HepG2 (cell line): ENCODE results near the gene GEMIN2. TPM values are rescaled to one million over a fixed set of nuclear protein-coding genes. Genes with fewer than 3 reads are reported as not detected.

Experiments used
- AGO2 ChIP-seq: fragments of 200-400 bp; formaldehyde crosslinking; optimal IDR thresholded peaks from 2 replicates; pipeline ENCODE3; 2017; ENCODE audit warnings: mild to moderate bottlenecking, low read depth, low read length, moderate library complexity
- AKAP8 ChIP-seq: sonication (generic); formaldehyde crosslinking; IDR thresholded peaks from 2 replicates; pipeline ENCODE4 v1.5.1; 2020; ENCODE audit warnings: mild to moderate bottlenecking, missing genetic modification reagents
- BORCS8-MEF2B ChIP-seq: sonication (generic); formaldehyde crosslinking; IDR thresholded peaks from 2 replicates; pipeline ENCODE4 v1.8.0; 2022; ENCODE audit warnings: mild to moderate bottlenecking, missing genetic modification reagents
- CREBL2 ChIP-seq: sonication (generic); formaldehyde crosslinking; IDR thresholded peaks from 2 replicates; pipeline ENCODE4 v1.8.1; 2023; ENCODE audit warnings: missing genetic modification reagents, mild to moderate bottlenecking, borderline replicate concordance
- GABPA ChIP-seq, 2 experiments: IDR thresholded peaks; 2 replicates each; pipeline ENCODE4 v1.6.1; 2011 to 2016; ENCODE audit warnings: low read depth in 2 of 2, low read length in 1 of 2, missing biosample characterization in 1 of 2, missing genetic modification characterization in 1 of 2
- GFI1 ChIP-seq: sonication (generic); formaldehyde crosslinking; IDR thresholded peaks from 2 replicates; pipeline ENCODE4 v1.5.0; 2020; ENCODE audit warnings: missing genetic modification reagents, mild to moderate bottlenecking, borderline replicate concordance
- GLI4 ChIP-seq: sonication (generic); formaldehyde crosslinking; IDR thresholded peaks from 2 replicates; pipeline ENCODE4 v1.5.1; 2020; ENCODE audit warnings: missing genetic modification reagents, mild to moderate bottlenecking, moderate library complexity, borderline replicate concordance
- GMEB2 ChIP-seq: IDR thresholded peaks from 2 replicates; pipeline ENCODE4 v1.6.1; 2016; ENCODE audit warnings: missing biosample characterization, missing genetic modification reagents, low read depth
- HOXA9 ChIP-seq: sonication (generic); formaldehyde crosslinking; IDR thresholded peaks from 2 replicates; pipeline ENCODE4 v1.8.1; 2022; ENCODE audit warnings: missing genetic modification reagents, mild to moderate bottlenecking, moderate library complexity, borderline replicate concordance
- MAFK ChIP-seq, 2 experiments: IDR thresholded peaks in 1 of 2; conservative IDR thresholded peaks in 1 of 2; 2 replicates each; pipeline ENCODE4 v1.6.1; 2011; ENCODE audit warnings: improper control_type of control experiment in 2 of 2, low read length in 2 of 2
- MYC ChIP-seq: sonication (generic); formaldehyde crosslinking; IDR thresholded peaks from 2 replicates; pipeline ENCODE4 v1.9.0; 2021; ENCODE audit warnings: missing genetic modification reagents, borderline replicate concordance
- NFAT5 ChIP-seq: sonication (generic); formaldehyde crosslinking; IDR thresholded peaks from 2 replicates; pipeline ENCODE4 v1.4.0; 2020; ENCODE audit warnings: missing genetic modification reagents
- PAX8 ChIP-seq: sonication (generic); formaldehyde crosslinking; IDR thresholded peaks from 2 replicates; pipeline ENCODE4 v1.8.0; 2022; ENCODE audit warnings: mild to moderate bottlenecking, missing genetic modification reagents, borderline replicate concordance
- TRAFD1 ChIP-seq: sonication (generic); formaldehyde crosslinking; IDR thresholded peaks from 2 replicates; pipeline ENCODE4 v1.5.1; 2020; ENCODE audit warnings: missing genetic modification reagents, mild to moderate bottlenecking, borderline replicate concordance
- ZMYM3 ChIP-seq: sonication (generic); formaldehyde crosslinking; IDR thresholded peaks from 2 replicates; pipeline ENCODE4 v1.5.1; 2020; ENCODE audit warnings: mild to moderate bottlenecking, missing genetic modification reagents
- ZNF431 ChIP-seq: sonication (generic); formaldehyde crosslinking; IDR thresholded peaks from 2 replicates; pipeline ENCODE4 v1.9.0; 2022; ENCODE audit warnings: missing genetic modification reagents, low read depth, mild to moderate bottlenecking, borderline replicate concordance
- ZNF569 ChIP-seq: sonication (generic); formaldehyde crosslinking; IDR thresholded peaks from 2 replicates; pipeline ENCODE4 v1.5.0; 2020; ENCODE audit warnings: mild to moderate bottlenecking, missing genetic modification reagents, moderate library complexity, borderline replicate concordance
- ZNF777 ChIP-seq: sonication (generic); formaldehyde crosslinking; IDR thresholded peaks from 2 replicates; pipeline ENCODE4 v1.4.0; 2020; ENCODE audit warnings: missing genetic modification reagents
- ZSCAN21 ChIP-seq: sonication (generic); formaldehyde crosslinking; IDR thresholded peaks from 2 replicates; pipeline ENCODE4 v1.8.0; 2022; ENCODE audit warnings: mild to moderate bottlenecking, missing genetic modification reagents, moderate library complexity, borderline replicate concordance
- polyA plus RNA-seq, 8 experiments: library from polyadenylated mRNA; depleted of rRNA in 3 of 8; stranded (reverse) in 7 of 8; unstranded in 1 of 8; fragments of >200 nt; fragmentation: Illumina TruSeq in 4 of 8; extraction: Trizol in 4 of 8; gene quantifications; 2 replicates each; pipeline versions ENCODE4 v1.2.1 to v1.2.3, GENCODE V29; 2011 to 2016; ENCODE audit warnings: low read depth in 4 of 8, missing spikeins in 1 of 8, mixed read lengths in 1 of 8; ENCODE audit not compliant: insufficient read depth in 1 of 8
- total RNA-seq, 5 experiments: library from RNA; depleted of rRNA; stranded (reverse); fragments of >200 nt; fragmentation: Illumina TruSeq; extraction: Trizol; gene quantifications; 2 replicates each; pipeline ENCODE4 v1.2.3, GENCODE V29; 2016; ENCODE audit warnings: low read depth in 1 of 5

The GEMIN2 gene
- total and polyA plus RNA-seq, 2 of the 13 experiments (the other 11 are each of a cell fraction or from before 2014, with no cell fraction given), result 54.8 to 110 TPM

GRCh38 chr14:39175445-39176262 lies 61.5 kb downstream of the GEMIN2 start (continued):
- TF ChIP-seq TRAFD1 (peak; percentile 19; the same call in 1 of the 2 replicates), ZMYM3 (peak; percentile 34; the same call in 1 of the 2 replicates), ZNF777 (CRISPR knock-in tag) (0 out of 2 replicates have a peak, but pooled peaks have one; percentile 5), PAX8 (CRISPR knock-in tag) (peak; percentile 79; the same call in 1 of the 2 replicates), CREBL2 (peak; percentile 95), ZSCAN21 (CRISPR knock-in tag) (peak; percentile 93; the same call in 1 of the 2 replicates), NFAT5 (peak; percentile 20; the same call in 1 of the 2 replicates), GFI1 (CRISPR knock-in tag) (no peak), AGO2 (peak; percentile 99), HOXA9 (no peak), MAFK (conservative IDR thresholded peaks at IDR 0.05 in 1 of 2, IDR thresholded peaks at IDR 0.05 in 1 of 2; ENCODE audit: low read length in 2 of 2) (no peak), GABPA (IDR thresholded peaks at IDR 0.05; ENCODE audit: low read depth, low read length) (no peak), GABPA (CRISPR knock-in tag; IDR thresholded peaks at IDR 0.05; ENCODE audit: low read depth) (no peak), MYC (CRISPR knock-in tag) (peak; percentile 95), ZNF431 (CRISPR knock-in tag) (no peak), GLI4 (peak; percentile 95), ZNF569 (CRISPR knock-in tag) (no peak), AKAP8 (CRISPR knock-in tag) (peak; percentile 40; the same call in 1 of the 2 replicates), BORCS8-MEF2B (CRISPR knock-in tag) (peak; percentile 91), GMEB2 (CRISPR knock-in tag) (no peak)
